Esophagus muscularis mucosa (tissue), 4 donors: ENCODE data around the gene OR5C1. TPM values are rescaled to one million over a fixed set of nuclear protein-coding genes. Genes with fewer than 3 reads are reported as not detected.
"Not testable (repeated sequence)": the region's sequence is repeated elsewhere in the genome, so short reads cannot be mapped to it uniquely, and the experiment has no call there.

Experiments
- DNase-seq: peaks from one replicate; pipeline ENCODE4 v3.0.0-alpha.2; 2017; ENCODE audit errors: extremely low spot score
- H3K27ac ChIP-seq, 4 donors: fragments of 200-600 bp; sonication (generic); replicated peaks in 1 of 4; 1 replicate in 3 of 4; 2 replicates in 1 of 4; pipeline ENCODE4 v1.5.1; 2016 to 2019; ENCODE audit warnings: mild to moderate bottlenecking in 1 of 4
- H3K27me3 ChIP-seq, 4 donors: fragments of 200-600 bp; sonication (generic); one replicate each; pipeline versions ENCODE4 v1.5.1 to v1.6.0; 2016 to 2019
- H3K36me3 ChIP-seq, 4 donors: fragments of 200-600 bp; sonication (generic); one replicate each; pipeline ENCODE4 v1.5.1; 2016 to 2019
- H3K4me1 ChIP-seq, 4 donors: fragments of 200-600 bp; sonication (generic); one replicate each; pipeline ENCODE4 v1.5.1; 2016 to 2019
- H3K4me3 ChIP-seq, 4 donors: fragments of 200-600 bp; sonication (generic); 1 replicate in 2 of 4; 2 replicates in 2 of 4; pipeline ENCODE4 v1.5.1; 2016 to 2019; ENCODE audit warnings: mild to moderate bottlenecking in 4 of 4, moderate library complexity in 1 of 4
- H3K9me3 ChIP-seq, 4 donors: fragments of 200-600 bp; sonication (generic); 1 replicate in 3 of 4; 2 replicates in 1 of 4; pipeline ENCODE4 v1.5.1; 2016 to 2019
- EP300 ChIP-seq: sonication (generic); formaldehyde crosslinking; IDR thresholded peaks from one replicate; pipeline ENCODE4 v1.6.1; 2017; ENCODE audit warnings: antibody characterized with exemption
- POLR2A ChIP-seq: fragments of 450-650 bp; IDR thresholded peaks from one replicate; pipeline ENCODE4 v1.6.1; 2017; ENCODE audit warnings: antibody characterized with exemption, moderate library complexity, mild to moderate bottlenecking, low read depth
- POLR2AphosphoS5 ChIP-seq, 2 donors: sonication (generic); formaldehyde crosslinking; IDR thresholded peaks; one replicate each; pipeline ENCODE4 v1.6.1; 2017; ENCODE audit warnings: antibody characterized with exemption in 2 of 2
- WGBS: methylation state at CpG from one replicate; pipeline ENCODE4 v1.1.5; 2018; 5-methylcytosine and 5-hydroxymethylcytosine counted together
- intact Hi-C: fragments of 100-400 bp; cut with DNase I; formaldehyde crosslinking; loops from one replicate; pipeline ENCODE4 v1.15.1; 2023
- total RNA-seq, 4 donors: library from RNA; depleted of rRNA; stranded (reverse); fragments of >200 nt; gene quantifications; one replicate each; pipeline versions ENCODE4 v1.1.0 to v1.2.1, GENCODE V29; 2016
- TF ChIP-seq, protein P1 (sequence below), 3 experiments: fragments of 200-600 bp in 2 of 3; fragments of 450-650 bp in 1 of 3; sonication (generic) in 2 of 3; IDR thresholded peaks; one replicate each; pipeline ENCODE4 v1.5.1; 2017 to 2019; ENCODE audit warnings: antibody characterized with exemption in 3 of 3, mild to moderate bottlenecking in 2 of 3, moderate library complexity in 1 of 3

Gene OR5C1
- total RNA-seq, 4 donors from 2014 or later = not detected

DNA sequence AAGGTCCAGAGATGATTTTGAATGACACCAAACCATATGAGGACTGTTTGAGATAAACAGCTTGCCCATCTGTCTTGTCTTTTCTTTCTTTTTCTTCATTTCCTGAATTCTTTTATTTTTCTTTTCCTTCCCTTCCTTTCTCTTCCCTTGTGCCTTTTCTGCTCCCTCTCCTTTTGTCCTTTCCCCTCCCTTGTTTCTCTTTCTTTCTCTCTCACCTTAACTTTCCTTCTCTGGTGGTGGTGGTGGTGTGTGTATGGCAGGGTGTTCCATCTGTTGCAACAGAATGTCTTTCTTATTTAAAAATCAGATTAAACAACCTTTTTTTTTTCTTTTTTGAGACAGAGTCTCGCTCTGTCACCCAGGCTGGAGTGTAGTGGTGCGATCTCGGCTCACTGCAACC, 43.5 kb downstream of the OR5C1 start:
- Histone ChIP-seq H3K27ac (no peak overlapping the region), H3K4me3 (no peak overlapping the region), H3K36me3 (no peaks in the 10 kb centered on the region), H3K27me3 (no peaks in the 10 kb centered on the region), H3K4me1 (peaks cover 5 to 11% (median 7%) of the 10 kb centered on the region in 4 donors), H3K9me3 (no peaks in the 10 kb centered on the region)
- intact Hi-C loops = no loop called here
- no peak for DNase-seq
- no peak for TF ChIP-seq POLR2AphosphoS5 (IDR thresholded peaks at IDR 0.05)
- TF ChIP-seq EP300 = no peak
- TF ChIP-seq, protein P1, sequence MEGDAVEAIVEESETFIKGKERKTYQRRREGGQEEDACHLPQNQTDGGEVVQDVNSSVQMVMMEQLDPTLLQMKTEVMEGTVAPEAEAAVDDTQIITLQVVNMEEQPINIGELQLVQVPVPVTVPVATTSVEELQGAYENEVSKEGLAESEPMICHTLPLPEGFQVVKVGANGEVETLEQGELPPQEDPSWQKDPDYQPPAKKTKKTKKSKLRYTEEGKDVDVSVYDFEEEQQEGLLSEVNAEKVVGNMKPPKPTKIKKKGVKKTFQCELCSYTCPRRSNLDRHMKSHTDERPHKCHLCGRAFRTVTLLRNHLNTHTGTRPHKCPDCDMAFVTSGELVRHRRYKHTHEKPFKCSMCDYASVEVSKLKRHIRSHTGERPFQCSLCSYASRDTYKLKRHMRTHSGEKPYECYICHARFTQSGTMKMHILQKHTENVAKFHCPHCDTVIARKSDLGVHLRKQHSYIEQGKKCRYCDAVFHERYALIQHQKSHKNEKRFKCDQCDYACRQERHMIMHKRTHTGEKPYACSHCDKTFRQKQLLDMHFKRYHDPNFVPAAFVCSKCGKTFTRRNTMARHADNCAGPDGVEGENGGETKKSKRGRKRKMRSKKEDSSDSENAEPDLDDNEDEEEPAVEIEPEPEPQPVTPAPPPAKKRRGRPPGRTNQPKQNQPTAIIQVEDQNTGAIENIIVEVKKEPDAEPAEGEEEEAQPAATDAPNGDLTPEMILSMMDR (IDR thresholded peaks at IDR 0.05) = no peak
- no peak for TF ChIP-seq POLR2A
- WGBS = 81% methylated on average over 3 of the region's 3 CpGs

DNA sequence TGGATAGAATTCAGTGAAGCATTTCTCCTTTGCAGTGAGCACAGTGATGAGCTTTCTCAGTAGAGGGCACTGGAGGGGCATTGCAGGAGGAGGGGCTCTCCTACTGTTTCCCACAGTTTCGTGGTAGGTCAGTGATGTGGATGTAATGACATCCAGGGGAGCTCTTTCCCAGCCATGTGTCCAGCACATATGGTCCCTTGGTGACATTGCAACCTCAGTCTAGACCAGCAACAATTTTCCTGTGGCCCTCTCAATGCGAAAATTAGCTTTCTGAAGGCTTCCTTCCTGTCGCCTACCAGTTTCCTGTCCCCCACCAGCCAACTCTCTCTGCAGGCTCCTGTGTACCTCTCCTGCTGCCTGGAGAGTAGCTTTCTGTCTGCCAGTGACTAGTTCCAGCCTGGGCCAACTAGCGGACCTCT, 46.6 kb downstream of the OR5C1 start:
- intact Hi-C loops = no loop called here
- Histone ChIP-seq H3K27ac (no peak overlapping the region), H3K36me3 (no peaks in the 10 kb centered on the region), H3K27me3 (no peaks in the 10 kb centered on the region), H3K9me3 (no peaks in the 10 kb centered on the region), H3K4me1 (no peaks in the 10 kb centered on the region), H3K4me3 (no peak overlapping the region)
- TF ChIP-seq EP300 = no peak
- no peak for TF ChIP-seq POLR2AphosphoS5 (IDR thresholded peaks at IDR 0.05)
- no peak for TF ChIP-seq POLR2A
- TF ChIP-seq, protein P1 (IDR thresholded peaks at IDR 0.05) = no peak
- DNase-seq = no peak
- WGBS = 58% methylated on average over 4 of the region's 4 CpGs

DNA sequence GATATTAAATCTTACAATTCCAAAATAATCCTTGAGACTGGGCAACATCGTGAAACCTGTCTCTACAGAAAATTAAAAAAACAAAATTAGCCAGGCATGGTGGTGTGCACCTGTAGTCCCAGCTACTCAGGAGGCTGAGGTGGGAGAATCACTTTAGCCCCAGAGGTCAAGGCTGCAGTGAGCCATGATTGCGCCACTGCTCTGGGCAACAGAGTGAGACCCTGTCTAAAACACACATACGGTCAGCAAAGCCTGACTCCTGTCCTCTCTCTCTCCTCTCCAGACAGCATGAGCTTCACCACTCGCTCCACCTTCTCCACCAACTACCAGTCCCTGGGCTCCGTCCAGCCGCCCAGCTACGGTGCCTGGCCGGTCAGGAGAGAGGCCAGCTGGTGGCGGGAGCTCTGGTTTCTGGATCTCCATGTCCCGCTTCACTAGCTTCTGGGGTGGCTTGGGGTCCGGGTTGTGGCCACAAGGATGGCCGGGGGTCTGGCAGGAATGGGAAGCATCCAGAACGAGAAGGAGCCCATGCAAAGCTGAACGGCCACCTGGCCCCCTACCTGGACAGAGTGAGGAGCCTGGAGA, 48.6 kb downstream of the OR5C1 start:
- Histone ChIP-seq H3K36me3 (no peaks in the 10 kb centered on the region), H3K27ac (no peak overlapping the region), H3K9me3 (no peaks in the 10 kb centered on the region), H3K4me3 (no peak overlapping the region), H3K27me3 (no peaks in the 10 kb centered on the region), H3K4me1 (no peaks in the 10 kb centered on the region)
- no peak for DNase-seq
- intact Hi-C loops = no loop called here
- 96% methylated on average over 14 of the region's 14 CpGs for WGBS
- TF ChIP-seq EP300 (no peak), POLR2AphosphoS5 (IDR thresholded peaks at IDR 0.05) (no peak), POLR2A (no peak)
- TF ChIP-seq, protein P1 (IDR thresholded peaks at IDR 0.05) = no peak

- H3K36me3 ChIP-seq, H3K4me3 ChIP-seq, intact Hi-C loops, H3K9me3 ChIP-seq, H3K27ac ChIP-seq, DNase-seq, H3K4me1 ChIP-seq, H3K27me3 ChIP-seq: not testable (repeated sequence)
- WGBS = 82% methylated on average over 3 of the region's 3 CpGs
These were observed 49.7 kb downstream of the OR5C1 start for GRCh38 chr9:122838441-122838840.

Other genes with a start within 250 kb of the OR5C1 start
- not detected for gene OR1N2, start 235.8 kb upstream of the OR5C1 start, total RNA-seq
- gene OR1L8, start 205.5 kb upstream of the OR5C1 start, total RNA-seq = not detected
- not detected for gene OR1Q1, start 174.2 kb upstream of the OR5C1 start, total RNA-seq
- not detected for gene OR1B1, start 131.3 kb upstream of the OR5C1 start, total RNA-seq
- not detected for gene OR1L1, start 127.2 kb upstream of the OR5C1 start, total RNA-seq
- gene OR1L3, start 113.8 kb upstream of the OR5C1 start, total RNA-seq = not detected
- gene OR1L4, start 64.9 kb upstream of the OR5C1 start, total RNA-seq = not detected
- not detected for gene OR1L6, start 46.6 kb upstream of the OR5C1 start, total RNA-seq
- not detected for gene OR1K1, start 11.2 kb downstream of the OR5C1 start, total RNA-seq
- 10 to 100 TPM; 12.5 to 18.7 (median 15.7) TPM for gene PDCL, start 39.7 kb downstream of the OR5C1 start, total RNA-seq
- gene RC3H2, start 116.4 kb downstream of the OR5C1 start, total RNA-seq = 10 to 100 TPM; 40.1 to 58.1 (median 57.8) TPM
- gene ZBTB6, start 124.4 kb downstream of the OR5C1 start, total RNA-seq = 10 to 100 TPM in 2 of 4 donors, 1 to 10 TPM in 2; 6.5 to 12.9 (median 9.5) TPM
- gene ZBTB26, start 142.6 kb downstream of the OR5C1 start, total RNA-seq = 10 to 100 TPM in 2 of 4 donors, 1 to 10 TPM in 2; 6.3 to 10.4 (median 9.1) TPM
- gene RABGAP1, start 152.1 kb downstream of the OR5C1 start, total RNA-seq = 100 to 1,000 TPM in 1 of 4 donors, 10 to 100 TPM in 3; 64.3 to 116 (median 79.5) TPM
- 1 to 10 TPM in 1 of 4 donors, under 1 TPM in 2, not detected in 1; 0.33 to 1.1 (median 0.52) TPM for gene GPR21, start 244.7 kb downstream of the OR5C1 start, total RNA-seq